ENCODE results near the gene LRRC8B.

- TF ChIP-seq ZEB1 (IDR thresholded peaks at IDR 0.05; ENCODE audit: insufficient replicate concordance, low read depth) (no peak), EZH2 (conservative IDR thresholded peaks at IDR 0.05; ENCODE audit: low read depth, low read length) (no peak), POLR2AphosphoS5 (IDR thresholded peaks at IDR 0.05; ENCODE audit: low read depth, low read length) (no peak), ZSCAN5A (CRISPR knock-in tag; IDR thresholded peaks at IDR 0.05; ENCODE audit: borderline replicate concordance) (no peak), ZNF24 (IDR thresholded peaks at IDR 0.05) (no peak), SKIL (CRISPR knock-in tag; IDR thresholded peaks at IDR 0.05; ENCODE audit: borderline replicate concordance) (no peak), CTCF (CRISPR knock-in tag; IDR thresholded peaks at IDR 0.05) (no peak), ESRRA (CRISPR knock-in tag; IDR thresholded peaks at IDR 0.05; ENCODE audit: low read depth) (no peak), PAX8 (CRISPR knock-in tag; IDR thresholded peaks at IDR 0.05; ENCODE audit: borderline replicate concordance) (no peak)
Measured at GRCh38 chr1:89535537-89535936, 10.9 kb downstream of the LRRC8B start.
